B cell (primary cell): ENCODE results near the gene CARD10. TPM values are rescaled to one million over a fixed set of nuclear protein-coding genes. Genes with fewer than 3 reads are reported as not detected.

Experiments
- ATAC-seq: fragments of 200-7000 bp; cut with Tn5 transposase; one replicate; pipeline ENCODE4 v1.10.0; 2021; ENCODE audit warnings: low read depth, mild to moderate bottlenecking, moderate number of reproducible peaks, moderate library complexity
- CTCF ChIA-PET: fragments of 350-600 bp; sonication (Branson Sonifier 250); formaldehyde crosslinking; loops from one replicate; lab custom pipeline; 2021; ENCODE audit warnings: antibody characterized with exemption, inconsistent platforms; lab: Charles Lee
- POLR2A ChIA-PET: fragments of 350-600 bp; sonication (Branson Sonifier 250); formaldehyde crosslinking; loops from one replicate; lab custom pipeline; 2021; ENCODE audit warnings: antibody characterized with exemption; lab: Charles Lee
- DNase-seq: peaks from one replicate; pipeline ENCODE4 v3.0.0; 2013
- H2AFZ ChIP-seq: 2 replicates; pipeline ENCODE4 v1.6.1; 2012; ENCODE audit warnings: mild to moderate bottlenecking, low read depth, low read length; ENCODE audit not compliant: insufficient read depth, poor library complexity, severe bottlenecking
- H3K27ac ChIP-seq, 2 donors: 1 replicate in 1 of 2; 2 replicates in 1 of 2; pipeline ENCODE4 v1.5.1; 2012 to 2013; ENCODE audit warnings: low read length in 2 of 2, mild to moderate bottlenecking in 2 of 2, moderate library complexity in 1 of 2
- H3K27me3 ChIP-seq, 4 experiments: fragments of 200-600 bp in 1 of 4; sonication (generic) in 1 of 4; replicated peaks in 1 of 4; 1 replicate in 2 of 4; 2 replicates in 2 of 4; pipeline versions ENCODE4 v1.6.1 to v1.7.0; 2013 to 2016; ENCODE audit warnings: low read length in 3 of 4, mild to moderate bottlenecking in 2 of 4, mixed read lengths in 1 of 4, moderate library complexity in 1 of 4; ENCODE audit not compliant: insufficient read depth in 4 of 4, control insufficient read depth in 3 of 4; ENCODE audit errors: control extremely low read depth in 1 of 4
- H3K36me3 ChIP-seq, 2 experiments: replicated peaks in 1 of 2; 1 replicate in 1 of 2; 2 replicates in 1 of 2; pipeline versions ENCODE4 v1.6.1 to v1.7.1; 2013; ENCODE audit warnings: low read length in 1 of 2; ENCODE audit not compliant: insufficient read depth in 2 of 2, control insufficient read depth in 1 of 2; ENCODE audit errors: control extremely low read depth in 1 of 2, extremely low read depth in 1 of 2
- H3K4me1 ChIP-seq, 2 donors: fragments of 200-600 bp in 1 of 2; sonication (generic) in 1 of 2; 1 replicate in 1 of 2; 2 replicates in 1 of 2; pipeline versions ENCODE4 v1.5.1 to v1.6.1; 2013 to 2017; ENCODE audit warnings: low read length in 2 of 2; ENCODE audit not compliant: control insufficient read depth in 2 of 2, insufficient read depth in 2 of 2
- H3K4me2 ChIP-seq: replicated peaks from 2 replicates; pipeline ENCODE3; 2012; ENCODE audit warnings: mild to moderate bottlenecking, low read depth, low read length; ENCODE audit not compliant: poor library complexity, severe bottlenecking
- H3K4me3 ChIP-seq, 5 experiments: fragments of 200-600 bp in 1 of 5; sonication (generic) in 1 of 5; 1 replicate in 3 of 5; 2 replicates in 2 of 5; pipeline versions ENCODE4 v1.5.1 to v1.7.0; 2011 to 2016; ENCODE audit warnings: low read length in 4 of 5, mild to moderate bottlenecking in 4 of 5, low read depth in 2 of 5, control low read depth in 1 of 5, moderate library complexity in 1 of 5; ENCODE audit not compliant: insufficient read depth in 1 of 5; ENCODE audit errors: control extremely low read depth in 1 of 5, extremely low read depth in 1 of 5
- H3K79me2 ChIP-seq: fragments of 200-600 bp; sonication (generic); one replicate; pipeline ENCODE4 v1.6.0; 2016; ENCODE audit warnings: low read length; ENCODE audit not compliant: control insufficient read depth, insufficient read depth
- H3K9ac ChIP-seq: fragments of 200-600 bp; sonication (generic); 2 replicates; pipeline ENCODE4 v1.6.1; 2017; ENCODE audit warnings: mild to moderate bottlenecking, low read length, moderate library complexity
- H3K9me3 ChIP-seq, 3 donors: one replicate each; pipeline versions ENCODE4 v1.6.1 to v1.7.1; 2013; ENCODE audit warnings: low read length in 2 of 3; ENCODE audit not compliant: control insufficient read depth in 2 of 3, insufficient read depth in 1 of 3; ENCODE audit errors: control extremely low read depth in 1 of 3
- H4K20me1 ChIP-seq: 2 replicates; pipeline ENCODE4 v1.6.0; 2012; ENCODE audit warnings: mild to moderate bottlenecking, low read length; ENCODE audit not compliant: insufficient read depth, control insufficient read depth, poor library complexity, severe bottlenecking
- H3K27ac Mint-ChIP-seq: one replicate; pipeline ENCODE4 v1.8.0; 2021; ENCODE audit warnings: mixed read lengths
- H3K27me3 Mint-ChIP-seq: one replicate; pipeline ENCODE4 v1.8.0; 2021; ENCODE audit warnings: mixed read lengths
- H3K4me1 Mint-ChIP-seq: one replicate; pipeline ENCODE4 v1.8.0; 2021; ENCODE audit warnings: mixed read lengths
- H3K4me3 Mint-ChIP-seq: one replicate; pipeline ENCODE4 v1.8.0; 2021; ENCODE audit warnings: mixed read lengths
- H3K9me3 Mint-ChIP-seq: one replicate; pipeline ENCODE4 v1.8.0; 2022; ENCODE audit warnings: mixed read lengths; ENCODE audit not compliant: insufficient read depth
- CTCF ChIP-seq: fragments of 200-600 bp; IDR thresholded peaks from one replicate; pipeline ENCODE4 v1.8.0; 2022; ENCODE audit warnings: antibody characterized with exemption, mild to moderate bottlenecking
- EZH2 ChIP-seq: IDR thresholded peaks from 2 replicates; pipeline ENCODE4 v1.6.1; 2012; ENCODE audit warnings: borderline replicate concordance, low read depth, mild to moderate bottlenecking, moderate library complexity, low read length; ENCODE audit not compliant: insufficient read depth, poor library complexity, severe bottlenecking
- WGBS: methylation state at CpG from one replicate; pipeline ENCODE4 v1.1.5; 2013; ENCODE audit warnings: missing lambda C conversion rate; ENCODE audit not compliant: insufficient coverage; 5-methylcytosine and 5-hydroxymethylcytosine counted together
- intact Hi-C: fragments of 100-400 bp; cut with micrococcal nuclease; formaldehyde crosslinking; loops from one replicate; pipeline ENCODE4 v1.10.0; 2022
- polyA plus RNA-seq: library from polyadenylated mRNA; depleted of rRNA; stranded (reverse); fragments of >200 nt; gene quantifications from 2 replicates; pipeline ENCODE4 v1.2.3, GENCODE V29; 2012
- total RNA-seq, 2 donors: library from RNA; stranded (reverse); fragments of 120-200 nt in 1 of 2; gene quantifications; 1 replicate in 1 of 2; 2 replicates in 1 of 2; pipeline versions ENCODE4 v1.2.3 to v1.2.4, GENCODE V29; 2013 to 2022

CARD10 gene
- total and polyA plus RNA-seq, 2 donors (not counting 1 experiment from before 2014, with no cell fraction given), result not detected

- Mint-ChIP-seq H3K4me1 (peaks cover 32% of the 10 kb centered on the region), H3K9me3 (no peaks in the 10 kb centered on the region), H3K27ac (peak overlapping the region; percentile 67), H3K27me3 (no peaks in the 10 kb centered on the region), H3K4me3 (no peak overlapping the region)
- ChIA-PET POLR2A (interaction anchor here (0.7 kb wide), 1 partner anchor 18 kb away, joined by 3 read pairs; no protein-coding TSS in a partner anchor), CTCF (interaction anchor here (0.9 to 2.0 kb wide), 2 partner anchors 8 to 17 kb away, joined by 3 to 10 read pairs; no protein-coding TSS in a partner anchor)
- Histone ChIP-seq H3K27me3 (peaks cover 0 to 4% (median 0%) of the 10 kb centered on the region in 4 experiments), H3K4me2 (no peak overlapping the region), H3K9ac (no peak overlapping the region), H3K4me1 (peaks cover 13 to 24% of the 10 kb centered on the region in 2 donors), H3K36me3 (no peaks in the 10 kb centered on the region), H3K4me3 (no peak overlapping the region), H4K20me1 (peaks cover 11% of the 10 kb centered on the region), H3K27ac (no peak overlapping the region), H3K9me3 (no peaks in the 10 kb centered on the region), H3K79me2 (peaks cover 50% of the 10 kb centered on the region), H2AFZ (no peak overlapping the region)
- intact Hi-C loops, result loop anchor here (10.0 kb wide), 1 partner anchor 715 kb away; the partner anchor contains the start of gene IFT27
- TF ChIP-seq EZH2 (no peak), CTCF (no peak)
- ATAC-seq (no peak), DNase-seq (no peak)
- 95% methylated on average over 10 of the region's 10 CpGs for WGBS
Measured at GRCh38 chr22:37489983-37490382, 29.2 kb downstream of the CARD10 start.

GRCh38 chr22:37488337-37489135 lies 30.7 kb downstream of the CARD10 start:
- ChIA-PET POLR2A (no interaction called here), CTCF (interaction anchor here (2.0 kb wide), 1 partner anchor 16 kb away, joined by 10 read pairs; no protein-coding TSS in a partner anchor)
- Histone ChIP-seq H3K36me3 (no peaks in the 10 kb centered on the region), H3K27me3 (no peaks in the 10 kb centered on the region), H3K27ac (no peak overlapping the region), H3K79me2 (peaks cover 65% of the 10 kb centered on the region), H2AFZ (no peak overlapping the region), H3K9me3 (no peaks in the 10 kb centered on the region), H4K20me1 (peaks cover 11% of the 10 kb centered on the region), H3K4me2 (no peak overlapping the region), H3K4me3 (no peak overlapping the region), H3K9ac (no peak overlapping the region), H3K4me1 (peaks cover 19 to 35% of the 10 kb centered on the region in 2 donors)
- no peak for ATAC-seq
- no peak for TF ChIP-seq CTCF
- TF ChIP-seq EZH2, result no peak
- Mint-ChIP-seq H3K27ac (no peak overlapping the region), H3K27me3 (no peaks in the 10 kb centered on the region), H3K4me1 (peaks cover 44% of the 10 kb centered on the region), H3K9me3 (no peaks in the 10 kb centered on the region), H3K4me3 (no peak overlapping the region)
- WGBS, result 86% methylated on average over 12 of the region's 15 CpGs
- intact Hi-C loops, result loop anchor here (10.0 kb wide), 1 partner anchor 714 kb away; the partner anchor contains the start of gene IFT27
- DNase-seq, result no peak
